Measurements from ENCODE around the gene VAT1L.
"Not testable (repeated sequence)": the region's sequence is repeated elsewhere in the genome, so short reads cannot be mapped to it uniquely, and the experiment has no call there.

Gene VAT1L

DNA sequence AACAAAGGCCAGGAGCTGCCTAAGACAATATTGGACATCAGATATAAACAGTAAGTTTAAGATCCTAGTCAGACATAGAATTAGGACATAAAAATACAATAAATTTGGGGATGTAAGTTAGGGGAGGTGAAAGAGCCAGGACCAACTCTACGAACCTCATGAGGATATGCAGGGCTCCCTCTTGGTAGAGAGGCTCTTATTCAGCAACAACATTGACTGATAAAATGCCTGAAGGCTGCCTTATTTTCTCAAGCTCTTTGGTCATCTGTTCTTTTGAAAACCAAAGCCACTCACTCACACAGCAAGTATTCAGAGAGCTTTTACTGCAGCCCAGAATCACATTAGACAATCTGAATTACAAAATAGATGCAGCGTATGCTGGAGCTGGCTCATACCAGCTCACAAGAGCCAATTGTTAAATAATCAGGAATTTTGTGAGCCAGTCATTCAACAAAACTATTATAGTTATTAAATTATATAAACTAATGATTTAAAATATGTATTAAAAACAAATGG, 125.4 kb downstream of the VAT1L start:
- no peak for DNase-seq (ENCODE audit: low read depth)

DNA sequence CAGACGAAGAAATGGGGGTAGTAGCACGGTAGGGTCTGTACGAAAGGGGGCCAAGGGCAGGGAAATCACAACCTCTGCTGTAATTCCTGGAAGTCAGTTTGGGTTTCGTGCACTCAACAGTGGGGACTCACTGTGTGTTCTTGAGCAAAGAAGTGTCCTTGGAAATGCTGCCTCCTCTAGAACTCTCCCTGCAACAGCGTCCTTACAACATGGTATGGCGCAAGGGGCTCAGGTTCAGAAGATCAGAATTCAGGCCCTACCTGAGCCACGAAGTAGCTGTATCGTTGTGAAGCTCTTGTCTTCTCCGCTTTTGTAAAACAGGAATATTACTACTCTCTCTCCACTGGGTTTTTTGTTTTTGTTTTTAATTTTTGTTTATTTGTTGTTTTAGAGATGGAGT, 127.7 kb downstream of the VAT1L start:
- DNase-seq (ENCODE audit: low read depth): no peak

DNA sequence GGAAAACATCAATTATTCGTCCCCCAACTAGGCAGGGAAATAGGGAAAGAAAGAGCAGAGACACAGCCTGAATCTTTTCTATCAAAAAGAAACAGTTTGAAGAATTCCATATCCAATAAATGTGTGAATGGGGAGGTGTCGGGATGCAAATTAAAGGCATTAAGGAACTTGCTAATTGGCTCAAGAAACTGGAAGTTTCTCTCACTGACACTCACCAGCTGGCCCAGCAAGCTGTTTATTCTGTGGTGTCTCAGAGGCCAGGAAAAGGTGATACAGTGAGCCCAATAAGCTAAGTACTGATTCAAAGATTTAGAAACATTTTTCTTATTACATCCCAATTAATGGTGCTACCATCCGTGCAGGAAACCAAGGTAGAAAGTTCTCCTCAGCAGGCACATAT, 129.6 kb downstream of the VAT1L start:
- DNase-seq (ENCODE audit: low read depth): no peak

DNA sequence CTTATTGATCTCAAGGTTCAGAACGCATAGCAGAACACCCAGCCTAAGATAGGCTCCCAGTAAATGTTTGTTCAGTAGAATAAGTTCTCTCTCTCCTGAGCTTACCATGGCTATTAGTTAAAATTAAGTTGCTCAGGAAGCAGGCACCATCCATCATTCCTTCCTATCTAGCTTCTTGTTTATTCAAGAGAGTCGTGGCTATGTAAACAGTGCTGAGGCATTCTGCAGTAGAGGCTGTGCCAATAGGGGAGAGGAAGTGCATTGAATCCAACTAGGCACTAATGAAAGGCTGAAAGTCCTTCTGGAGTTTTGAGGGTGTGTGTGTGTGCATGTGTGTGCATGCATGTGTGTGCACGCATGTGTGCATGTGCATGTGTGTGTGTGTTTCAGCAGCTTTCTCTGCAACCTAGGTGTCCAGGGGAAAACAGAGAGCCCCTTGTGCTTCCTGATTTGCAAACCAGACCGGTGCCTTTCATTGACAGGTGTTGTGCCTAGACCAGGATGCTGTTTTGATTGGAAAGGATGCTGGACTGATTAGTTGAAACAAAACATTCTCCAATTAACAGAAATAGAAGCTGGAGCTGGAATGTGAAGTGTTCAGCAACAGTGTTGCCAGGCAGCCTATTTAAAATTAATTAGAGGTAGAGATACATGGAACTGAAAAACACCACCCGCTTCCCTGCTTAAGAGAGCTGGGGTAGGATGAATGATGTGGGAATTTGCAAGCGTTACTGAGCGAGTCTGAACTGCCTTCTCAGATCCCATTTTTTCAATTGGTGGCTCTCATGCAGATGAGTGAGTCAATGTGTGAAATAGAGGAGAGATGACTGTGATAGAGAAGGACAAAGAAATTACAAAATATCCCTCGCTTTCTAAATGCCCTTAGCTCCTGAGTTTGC, 130.7 kb downstream of the VAT1L start:
- DNase-seq (ENCODE audit: low read depth): no peak

DNA sequence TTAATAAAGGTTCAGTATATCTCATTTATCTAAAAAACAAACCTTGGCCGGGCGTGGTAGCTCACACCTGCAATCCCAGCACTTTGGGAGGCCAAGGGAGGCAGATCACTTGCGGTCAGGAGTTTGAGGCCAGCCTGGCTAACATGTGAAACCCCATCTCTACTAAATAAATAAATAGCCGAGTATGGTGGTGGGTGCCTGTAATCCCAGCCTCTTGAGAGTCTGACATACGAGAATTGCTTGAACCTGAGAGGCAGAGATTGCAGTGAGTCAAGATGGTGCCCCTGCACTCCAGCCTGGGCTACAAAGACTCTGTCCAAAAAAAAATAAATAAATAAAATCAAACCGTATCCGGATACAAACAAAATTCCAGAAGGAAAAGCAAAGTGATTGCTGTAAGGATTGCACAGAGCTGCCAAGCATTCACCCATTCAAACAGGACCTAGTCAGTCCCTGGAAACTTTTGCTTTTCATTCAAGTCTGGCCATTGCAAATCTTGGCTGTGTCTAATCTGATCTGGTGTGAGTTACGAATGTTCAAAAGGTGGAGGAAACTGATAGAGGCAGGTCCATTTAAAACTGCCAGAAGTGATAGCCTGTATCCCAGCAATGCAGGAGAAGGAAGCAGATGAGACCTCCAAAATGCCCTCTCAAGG, 131.5 kb downstream of the VAT1L start:
- DNase-seq (ENCODE audit: low read depth): no peak

DNA sequence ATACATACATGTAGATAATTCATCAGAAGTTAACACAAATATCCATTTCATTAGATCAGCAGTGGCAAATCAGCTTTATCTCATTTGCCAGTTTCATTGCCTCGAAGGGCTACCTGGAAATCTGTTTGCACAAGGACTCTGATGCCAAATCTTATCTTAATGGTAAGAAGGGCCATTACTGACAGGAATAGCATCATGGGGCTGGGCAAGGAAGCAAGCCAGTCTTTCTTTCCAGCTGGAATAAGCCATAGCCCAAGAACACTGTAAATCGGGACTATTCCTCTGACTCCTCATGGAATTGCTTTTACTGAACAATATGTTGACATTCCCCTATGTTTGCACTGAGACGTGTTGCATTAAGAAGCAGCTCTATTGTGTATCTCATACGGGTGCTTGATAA, 132.6 kb downstream of the VAT1L start:
- DNase-seq (ENCODE audit: low read depth): no peak

DNA sequence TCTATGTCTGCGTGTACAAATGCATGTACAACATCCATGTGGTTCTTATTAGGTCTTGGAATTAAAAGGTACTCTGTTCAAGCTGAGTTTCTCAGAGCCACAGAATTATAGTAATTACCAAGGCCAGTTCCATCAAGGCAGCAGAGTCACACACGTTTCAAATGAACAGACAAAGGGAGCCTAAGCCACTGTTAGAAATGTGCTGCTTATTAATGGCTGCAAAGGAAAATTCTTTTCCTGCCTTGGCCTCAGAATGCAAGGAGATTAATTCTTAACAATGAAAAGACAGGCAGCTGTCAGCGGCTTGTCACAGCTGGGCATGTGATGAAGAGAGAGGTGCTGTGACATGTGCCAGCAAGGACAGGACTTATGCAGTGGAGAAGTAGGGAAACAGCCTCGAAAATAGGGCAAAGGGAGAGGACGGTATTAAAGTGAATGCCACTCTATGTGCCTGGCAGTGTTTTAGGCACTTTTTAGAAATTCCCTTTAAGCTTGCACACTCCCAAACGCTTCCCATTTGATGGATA, 133.9 kb downstream of the VAT1L start:
- no peak for DNase-seq (ENCODE audit: low read depth)

DNA sequence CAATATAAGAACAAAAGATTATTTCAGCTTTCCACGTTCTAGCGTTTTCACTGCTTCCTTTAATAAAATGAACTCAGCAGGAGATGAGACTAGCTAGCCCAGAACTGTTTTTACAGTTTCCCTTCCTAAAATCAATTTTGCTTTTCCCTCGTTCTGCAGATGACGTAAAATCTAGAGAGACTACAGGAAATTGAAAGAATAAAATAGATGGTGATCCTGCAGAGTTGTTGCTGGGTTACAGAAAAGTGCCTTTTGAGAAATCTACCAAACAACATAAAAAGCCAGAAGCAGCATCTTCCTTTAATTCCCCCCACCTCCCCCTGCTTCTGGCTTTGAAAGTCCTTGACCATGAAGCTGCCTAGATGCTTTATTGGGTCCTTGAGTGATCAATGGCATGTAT, 137.2 kb downstream of the VAT1L start:
- no peak for DNase-seq (ENCODE audit: low read depth)

DNA sequence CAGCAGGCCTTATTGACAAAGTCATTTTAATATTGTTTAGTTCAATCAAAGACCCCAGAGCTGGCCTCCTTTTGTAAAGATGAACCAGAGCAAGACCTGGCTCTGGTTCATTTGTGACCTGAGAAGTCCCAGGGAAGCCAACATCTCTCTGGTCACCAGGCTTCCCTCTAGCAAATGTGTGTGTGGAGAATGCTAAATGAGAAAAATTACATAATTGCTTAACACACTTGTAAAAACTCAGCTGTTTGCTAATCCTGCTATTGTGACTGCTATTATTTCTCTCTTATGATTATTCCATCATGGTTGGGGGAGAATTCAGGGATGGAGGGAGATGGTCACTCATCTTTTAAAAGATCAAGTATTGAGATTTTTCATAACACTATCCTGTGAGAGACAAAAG, 139.7 kb downstream of the VAT1L start:
- DNase-seq (ENCODE audit: low read depth): no peak

DNA sequence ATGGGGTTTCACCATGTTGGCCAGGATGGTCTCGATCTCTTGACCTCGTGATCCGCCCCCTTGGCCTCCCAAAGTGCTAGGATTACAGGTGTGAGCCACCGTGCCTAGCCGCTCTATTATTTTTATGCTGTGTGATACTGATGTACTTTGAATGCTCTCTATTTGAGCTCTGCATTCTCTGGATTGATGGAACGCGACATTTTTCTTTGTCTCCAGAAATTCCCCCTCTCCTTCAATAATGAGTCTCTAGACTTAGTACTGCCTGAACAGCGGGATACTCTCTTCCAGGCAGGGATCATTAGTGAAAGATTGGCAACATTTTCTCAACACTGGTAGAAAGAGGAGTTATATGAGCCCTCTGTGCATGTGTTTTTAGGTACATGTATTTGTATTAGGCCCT, 140.6 kb downstream of the VAT1L start:
- no peak for DNase-seq (ENCODE audit: low read depth)

DNA sequence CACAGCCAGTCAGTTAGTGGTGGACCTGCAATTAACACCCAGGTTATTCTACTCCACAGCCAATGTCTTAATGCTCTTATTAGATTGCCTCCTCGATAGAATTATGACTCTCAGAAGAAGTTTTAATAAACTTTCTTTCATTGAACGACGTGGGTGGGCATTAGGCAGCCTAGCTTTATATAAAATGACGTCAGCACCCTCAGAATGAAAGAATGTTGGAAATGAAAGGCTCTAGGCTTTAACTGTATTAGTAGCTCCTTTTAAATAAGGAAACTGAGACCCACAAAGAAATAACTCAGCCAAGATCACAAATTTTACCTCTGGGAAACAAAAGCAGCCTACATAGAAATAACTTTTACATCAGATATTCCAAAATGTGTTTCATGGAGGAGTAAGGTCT, 142.7 kb downstream of the VAT1L start:
- no peak for DNase-seq (ENCODE audit: low read depth)

DNA sequence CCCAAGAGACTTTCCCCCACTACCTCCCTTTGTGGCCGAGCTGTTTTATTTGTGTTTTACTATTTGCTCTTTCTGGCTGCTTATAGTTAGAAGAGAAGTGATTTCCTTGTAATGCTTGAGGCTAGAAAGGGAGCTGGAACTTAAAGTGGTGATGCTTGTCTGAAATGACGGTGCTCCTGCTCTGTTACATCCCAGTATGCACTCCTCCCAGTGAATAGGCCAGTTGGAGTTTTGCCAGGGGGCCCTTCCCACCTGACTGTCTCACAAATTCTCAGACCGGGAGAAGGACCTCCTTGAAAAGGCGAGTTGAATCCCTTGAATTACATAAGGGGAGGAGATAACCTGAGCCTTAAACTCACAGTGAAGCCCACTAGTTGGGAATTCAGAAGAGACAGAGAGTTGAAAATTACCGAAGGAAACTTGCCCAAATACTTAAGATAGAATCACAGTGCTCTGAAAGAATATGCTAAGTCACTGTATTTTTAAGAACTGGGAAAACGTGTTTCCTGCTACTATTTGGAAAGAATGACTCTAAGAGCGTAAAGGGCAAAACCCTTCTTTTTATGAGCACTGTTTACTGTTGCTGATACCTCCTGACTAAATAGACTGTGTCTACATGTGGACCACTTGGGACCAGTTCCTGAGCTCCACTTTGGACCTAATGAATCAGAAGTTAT, 149.2 kb downstream of the VAT1L start:
- DNase-seq (ENCODE audit: low read depth): no peak

DNA sequence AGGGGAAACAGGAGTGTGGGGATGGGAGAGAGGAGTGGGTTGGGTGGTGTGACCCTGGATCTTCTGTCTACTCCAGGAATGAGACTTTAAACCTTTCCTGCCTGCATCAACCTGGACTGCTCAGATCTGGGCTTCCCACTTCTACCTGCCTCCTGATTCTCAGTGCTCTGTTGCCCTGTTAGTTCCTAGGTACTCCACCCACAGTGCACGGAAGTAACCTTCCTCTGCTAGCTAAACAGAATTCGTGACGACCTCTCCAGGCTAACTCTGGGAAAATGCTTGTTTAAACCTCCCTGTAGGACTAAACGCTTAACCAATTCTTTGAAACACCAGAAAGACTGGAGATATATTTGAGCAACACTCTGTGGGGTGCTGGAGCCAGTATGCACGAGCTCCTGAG, 150.5 kb downstream of the VAT1L start:
- no peak for DNase-seq (ENCODE audit: low read depth)

DNA sequence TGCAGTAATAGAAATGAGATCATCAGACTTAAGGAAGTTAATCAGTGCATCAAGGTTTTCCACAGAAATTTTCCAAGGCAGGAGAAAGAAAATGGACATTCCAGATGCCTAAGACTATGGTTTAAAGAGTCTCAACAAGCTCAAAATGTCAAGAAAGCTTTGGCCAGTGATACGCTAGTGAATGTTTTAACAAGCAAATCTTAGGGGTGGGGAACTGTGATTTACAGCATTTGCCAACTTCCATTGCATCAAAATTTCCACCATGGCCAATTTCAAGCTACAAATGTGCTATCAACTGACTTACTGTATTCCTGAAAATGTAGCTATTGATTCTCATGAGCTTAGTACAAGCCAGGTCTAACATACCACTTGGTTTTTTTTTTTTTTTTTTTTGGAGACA, 151.6 kb downstream of the VAT1L start:
- DNase-seq (ENCODE audit: low read depth): no peak

DNA sequence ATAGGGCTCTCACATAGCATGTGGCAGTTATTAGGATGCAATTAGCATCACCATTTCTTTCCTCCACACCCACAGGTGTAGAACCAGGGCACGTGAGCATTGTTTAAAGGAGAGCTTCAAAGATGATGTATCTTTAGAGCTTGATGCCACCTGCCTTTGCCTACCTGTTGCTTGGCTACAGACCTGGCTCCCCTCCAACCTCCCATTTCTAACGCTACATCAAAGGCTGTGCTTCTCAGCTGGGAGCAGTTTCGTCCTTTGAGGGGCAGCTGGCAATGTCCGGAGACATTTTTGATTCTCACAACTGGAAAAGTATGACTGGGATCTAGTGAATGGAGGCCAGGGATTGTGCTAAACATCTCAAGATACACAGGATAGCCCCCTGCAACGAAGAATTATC, 155.4 kb downstream of the VAT1L start:
- no peak for DNase-seq (ENCODE audit: low read depth)

DNA sequence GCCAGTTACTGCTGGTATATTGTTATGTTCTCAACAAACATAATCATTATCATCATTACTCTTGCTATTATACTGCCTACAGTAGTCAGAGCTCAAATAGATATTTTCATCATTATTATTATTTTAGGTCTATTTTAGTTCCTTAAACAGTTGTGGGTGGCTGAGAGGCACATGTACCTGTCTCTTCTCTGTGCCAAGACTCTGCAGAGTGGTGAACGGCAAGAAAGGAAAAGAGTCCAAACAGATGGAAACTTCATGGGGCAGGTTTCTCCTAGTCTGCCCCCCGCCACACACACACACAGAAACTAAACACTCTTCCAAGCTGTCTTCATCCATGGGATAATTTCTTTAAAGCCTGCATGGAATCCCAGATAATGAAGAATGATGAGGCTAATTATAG, 156.3 kb downstream of the VAT1L start:
- no peak for DNase-seq (ENCODE audit: low read depth)

DNA sequence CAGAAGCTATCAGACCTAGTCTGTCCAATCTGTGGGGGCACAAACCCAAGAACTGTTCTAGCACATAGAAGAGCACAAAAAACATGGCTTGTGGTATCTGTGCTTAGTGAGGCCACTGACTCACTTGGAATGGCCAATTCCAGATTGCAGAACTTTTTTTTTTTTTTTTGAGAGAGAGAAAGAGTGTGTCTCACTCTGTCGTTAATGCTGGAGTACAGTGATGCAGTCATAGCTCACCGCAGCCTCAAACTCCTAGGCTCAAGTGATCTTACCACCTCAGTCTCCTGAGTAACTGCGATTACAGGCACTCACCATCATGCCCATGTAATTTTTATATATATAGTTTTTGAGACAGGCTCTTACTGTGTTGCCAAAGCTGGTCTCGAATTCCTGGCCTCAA, 156.8 kb downstream of the VAT1L start:
- no peak for DNase-seq (ENCODE audit: low read depth)

DNA sequence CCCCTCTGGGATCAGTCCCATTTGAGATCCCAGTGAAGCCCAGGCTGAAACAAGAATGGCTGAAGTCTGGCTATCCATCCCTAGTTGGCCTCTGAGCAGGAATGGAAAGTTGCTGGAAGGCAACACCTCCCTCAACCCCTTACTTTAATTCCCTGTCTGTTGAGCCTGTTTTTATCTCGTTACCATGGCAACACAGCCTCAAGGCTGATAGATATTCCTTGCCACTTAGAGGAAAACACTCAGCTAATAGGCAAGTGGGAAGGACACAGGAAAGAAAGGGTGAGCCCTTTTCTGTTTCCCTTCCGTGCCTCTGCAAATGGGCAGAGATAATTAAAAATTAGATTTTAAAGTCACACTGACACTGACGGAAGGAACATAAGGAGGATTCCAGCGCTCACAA, 158.5 kb downstream of the VAT1L start:
- DNase-seq (ENCODE audit: low read depth): no peak

DNA sequence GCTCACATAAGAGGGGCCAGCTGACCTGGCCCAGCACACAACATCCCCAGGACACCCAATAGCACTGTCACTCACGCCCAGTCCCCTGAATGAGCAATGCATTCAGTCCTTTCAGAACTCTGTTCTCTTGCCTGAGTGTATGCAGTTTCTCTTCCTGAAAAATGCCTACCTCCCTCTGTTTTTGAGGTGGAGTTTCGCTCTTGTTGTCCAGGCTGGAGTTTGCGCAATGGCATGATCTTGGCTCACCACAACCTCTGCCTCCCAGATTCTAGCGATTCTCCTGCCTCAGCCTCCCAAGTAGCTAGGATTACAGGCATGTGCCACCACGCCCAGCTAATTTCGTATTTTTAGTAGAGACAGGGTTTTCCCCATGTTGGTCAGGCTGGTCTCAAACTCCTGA, 159.2 kb downstream of the VAT1L start:
- DNase-seq (ENCODE audit: low read depth): not testable (repeated sequence)

DNA sequence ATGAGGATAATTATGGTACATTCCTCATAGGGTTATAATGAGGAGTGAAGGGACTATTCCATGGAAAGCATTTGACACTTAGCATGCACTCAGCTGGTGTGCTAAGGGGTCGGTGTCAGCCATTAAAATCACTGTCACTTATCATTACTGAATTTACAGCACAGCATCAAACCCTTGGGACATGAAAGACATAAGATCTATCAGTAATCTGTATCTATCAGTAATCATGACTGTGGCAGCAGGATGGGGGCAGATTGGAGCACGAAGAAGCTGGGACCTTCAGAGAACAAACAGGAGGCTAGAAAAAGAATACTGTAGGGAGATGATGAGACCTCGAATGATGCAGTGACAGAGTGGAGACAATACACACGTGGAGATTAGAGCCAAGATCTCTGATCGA, 160.5 kb downstream of the VAT1L start:
- DNase-seq (ENCODE audit: low read depth): no peak

DNA sequence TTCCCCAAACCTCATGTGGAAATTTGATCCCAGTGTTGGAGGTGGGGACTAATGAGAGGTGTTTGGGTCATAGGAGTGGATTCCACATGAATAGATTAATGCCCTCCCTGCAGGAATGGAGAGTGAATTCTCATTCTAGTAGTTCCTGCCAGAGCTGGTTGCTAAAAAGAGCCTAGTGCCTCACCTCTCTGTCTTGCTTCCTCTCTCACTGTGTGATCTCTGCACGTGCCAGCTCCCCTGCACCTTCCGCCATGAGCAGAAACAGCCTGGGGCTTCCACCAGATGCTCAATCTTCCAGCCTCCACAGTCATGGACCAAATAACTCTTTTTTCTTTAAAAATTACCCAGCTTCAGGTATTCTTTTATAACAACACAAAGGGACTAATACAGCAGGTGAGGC, 161.1 kb downstream of the VAT1L start:
- no peak for DNase-seq (ENCODE audit: low read depth)

DNA sequence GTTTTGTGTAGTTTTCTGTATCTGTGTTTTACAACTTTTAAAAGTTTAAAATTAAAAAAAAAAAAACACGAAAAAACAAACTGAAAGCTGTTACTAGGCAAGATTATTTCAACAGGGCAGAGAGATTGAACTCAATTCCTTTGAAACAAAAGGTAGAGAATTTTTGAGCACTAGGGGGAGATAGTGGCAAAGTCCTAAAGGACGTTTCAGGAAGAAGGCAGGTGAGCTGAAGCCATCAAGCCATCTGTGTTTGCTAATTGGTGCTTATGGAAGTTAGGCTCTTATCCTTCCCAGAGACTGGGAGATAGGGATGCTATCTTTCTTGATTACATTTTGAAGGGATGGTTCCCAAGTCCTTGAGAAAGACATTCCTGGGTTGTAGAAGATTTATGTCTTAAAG, 163.4 kb downstream of the VAT1L start:
- DNase-seq (ENCODE audit: low read depth): no peak

DNA sequence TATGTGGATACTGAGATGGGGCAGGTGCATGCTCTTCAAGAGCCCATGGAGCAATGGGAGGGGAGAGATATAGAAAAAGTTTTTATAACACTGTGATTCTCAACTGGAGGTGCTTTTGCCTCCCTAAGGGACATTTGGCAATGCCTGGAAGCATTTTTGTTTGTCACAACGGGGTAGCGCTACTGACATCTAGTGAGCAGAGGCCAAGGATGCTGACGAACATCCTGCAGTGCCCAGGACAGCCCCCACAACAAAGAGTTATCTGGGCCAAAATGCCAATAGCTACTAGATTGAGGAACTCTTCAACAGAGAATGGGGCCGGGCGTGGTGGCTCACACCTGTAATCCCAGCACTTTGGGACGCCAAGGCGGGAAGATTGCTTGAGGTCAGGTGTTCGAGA, 166.8 kb downstream of the VAT1L start:
- no peak for DNase-seq (ENCODE audit: low read depth)
